ENCODE data around the gene COL7A1. TPM values are rescaled to one million over a fixed set of nuclear protein-coding genes. Genes with fewer than 3 reads are reported as not detected.

Gene COL7A1
- total and polyA plus RNA-seq, 2 of the 8 experiments (the other 6 are each of a cell fraction or from before 2014, with no cell fraction given), result 10.7 to 13.9 TPM

GRCh38 chr3:48628277-48629017 lies 33.3 kb upstream of the COL7A1 start:
- no peak overlapping the region for H3K14ac ChIP-seq (ENCODE audit: insufficient read length)
- H3K9me3 ChIP-seq (ENCODE audit: insufficient read depth in 2 of 2, low read depth in 1 of 2, low read length in 1 of 2), result no peaks in the 10 kb centered on the region
- no peak overlapping the region for H2BK120ac ChIP-seq (replicated peaks; ENCODE audit: low read depth, low read length)
- no peak overlapping the region for H3K23ac ChIP-seq (ENCODE audit: insufficient read length)
- no peak overlapping the region for H2BK20ac ChIP-seq (ENCODE audit: low read length)
- no peak overlapping the region for H3K4ac ChIP-seq (replicated peaks; ENCODE audit: insufficient read length, low read depth, low read length)
- peak in 1 of 2 experiments; percentile 30; a peak in 1 of 3 replicates for TF ChIP-seq POLR2A (IDR thresholded peaks at IDR 0.05; ENCODE audit: control extremely low read depth in 1 of 2, low read depth in 2 of 2, low read length in 2 of 2)
- no peak for TF ChIP-seq CBX5 (IDR thresholded peaks at IDR 0.05; ENCODE audit: low read depth, low read length)
- no peak overlapping the region for H2AK5ac ChIP-seq (ENCODE audit: low read depth, low read length)
- H3K4me3 ChIP-seq (ENCODE audit: extremely low read depth in 1 of 4, insufficient read depth in 2 of 4, low read depth in 3 of 4, low read length in 4 of 4), result no peak overlapping the region
- H3K9ac ChIP-seq (replicated peaks in 1 of 4; ENCODE audit: extremely low read depth in 1 of 4, low read depth in 3 of 4, low read length in 3 of 4), result no peak overlapping the region
- H3K27ac ChIP-seq (ENCODE audit: low read depth, low read length), result no peak overlapping the region
- no peaks in the 10 kb centered on the region for H3K79me2 ChIP-seq (ENCODE audit: control insufficient read depth in 1 of 2, insufficient read depth in 2 of 2, low read length in 2 of 2)
- no peak overlapping the region for H2BK15ac ChIP-seq (ENCODE audit: low read length)
- H2BK5ac ChIP-seq (ENCODE audit: low read depth, low read length), result no peak overlapping the region
- H4K91ac ChIP-seq (replicated peaks; ENCODE audit: insufficient read length, low read length), result no peak overlapping the region
- H3K36me3 ChIP-seq (ENCODE audit: control insufficient read depth in 2 of 4, insufficient read depth in 4 of 4, low read length in 3 of 4), result peaks cover 20 to 60% (median 34%) of the 10 kb centered on the region in 4 experiments
- H4K8ac ChIP-seq (ENCODE audit: extremely low read depth, insufficient read depth, low read length), result no peak overlapping the region
- peaks cover 6 to 34% of the 10 kb centered on the region in 2 experiments for H4K20me1 ChIP-seq (replicated peaks in 1 of 2; ENCODE audit: control insufficient read depth in 1 of 2, insufficient read depth in 2 of 2, low read length in 2 of 2)
- no peak overlapping the region for H2BK12ac ChIP-seq (ENCODE audit: low read depth, low read length)
- peaks cover 4% of the 10 kb centered on the region for H3K79me1 ChIP-seq (ENCODE audit: low read depth, low read length)
- ChIA-PET CTCF (ENCODE audit: partially characterized antibody) (interaction anchor here (0.8 to 1.5 kb wide), 2 partner anchors 67 to 70 kb away, joined by 3 to 5 read pairs; no protein-coding TSS in a partner anchor), POLR2A (ENCODE audit: partially characterized antibody) (interaction anchor here (0.9 to 2.2 kb wide), 8 partner anchors 8 to 379 kb away, joined by 3 to 7 read pairs (median 4); partner anchors contain the start of gene WDR6)
- no peak overlapping the region for H4K5ac ChIP-seq (ENCODE audit: insufficient read length, low read depth, low read length)
- no peak overlapping the region for H2AFZ ChIP-seq (ENCODE audit: low read length)
- peaks cover 0 to 6% (median 3%) of the 10 kb centered on the region in 4 experiments; a peak in 3 of 7 replicates for H3K4me1 ChIP-seq (replicated peaks in 1 of 4; ENCODE audit: control insufficient read depth in 3 of 4, insufficient read depth in 4 of 4, low read length in 3 of 4)
- FAIRE-seq (no peak), DNase-seq (ENCODE audit: low read depth in 1 of 2, low spot score in 2 of 2) (no peak)
- H3K27me3 ChIP-seq (replicated peaks in 1 of 4; ENCODE audit: control insufficient read depth in 3 of 4, extremely low read depth in 1 of 4, insufficient read depth in 3 of 4, low read length in 3 of 4), result no peaks in the 10 kb centered on the region; a peak in 1 of 7 replicates
- H3K56ac ChIP-seq (replicated peaks; ENCODE audit: insufficient read length, low read depth, low read length), result no peak overlapping the region
- H3K18ac ChIP-seq (ENCODE audit: extremely low read depth, low read length), result no peak overlapping the region
- 0 out of 2 replicates have a peak, but pooled peaks cover 2% of the 10 kb centered on the region for H3K23me2 ChIP-seq (ENCODE audit: low read depth, low read length)
- 91% methylated on average over 11 of the region's 13 CpGs; no CpG with 5 or more reads in 1 of the 2 experiments for WGBS, 2 experiments (ENCODE audit: extremely low coverage in 1 of 2, insufficient coverage in 1 of 2, insufficient read length in 1 of 2, insufficient replicate concordance in 2 of 2, low coverage in 1 of 2, low lambda C conversion rate in 2 of 2, missing lambda C conversion rate in 1 of 2)
- H3K4me2 ChIP-seq (ENCODE audit: insufficient read depth in 1 of 2, low read depth in 2 of 2, low read length in 2 of 2), result no peak overlapping the region

Measured in H1 (cell line).